Pancreas (tissue), 10 donors: ENCODE data around the gene ZNF69. TPM values are rescaled to one million over a fixed set of nuclear protein-coding genes. Genes with fewer than 3 reads are reported as not detected.
"Not testable (repeated sequence)": the region's sequence is repeated elsewhere in the genome, so short reads cannot be mapped to it uniquely, and the experiment has no call there.

Source experiments
- ATAC-seq, 4 donors: fragments of 200-7000 bp; cut with Tn5 transposase; one replicate each; pipeline versions ENCODE4 v1.8.0 to v1.9.1; 2020; ENCODE audit warnings: mild to moderate bottlenecking in 4 of 4, moderate library complexity in 4 of 4
- DNase-seq, 6 donors: peaks; one replicate each; pipeline ENCODE4 v3.0.0-alpha.2; 2020
- FAIRE-seq: peaks from 2 replicates; lab custom pipeline; 2012; peaks lifted over from hg19 to GRCh38; lab: Jason Lieb, UNC
- H3K27ac ChIP-seq, 4 donors: fragments of 200-600 bp; sonication (generic); 1 replicate in 3 of 4; 2 replicates in 1 of 4; pipeline versions ENCODE4 v1.5.0 to v1.8.0; 2020
- H3K27me3 ChIP-seq, 4 donors: fragments of 200-600 bp; one replicate each; pipeline ENCODE4 v1.8.0; 2021
- H3K36me3 ChIP-seq, 3 donors: fragments of 200-600 bp; sonication (generic) in 1 of 3; one replicate each; pipeline versions ENCODE4 v1.5.0 to v1.8.0; 2020 to 2021
- H3K4me1 ChIP-seq, 3 donors: fragments of 200-600 bp; one replicate each; pipeline ENCODE4 v1.8.0; 2021
- H3K4me3 ChIP-seq, 4 donors: fragments of 200-600 bp; sonication (generic) in 2 of 4; one replicate each; pipeline versions ENCODE4 v1.5.0 to v1.8.0; 2020 to 2021
- H3K9me3 ChIP-seq, 4 donors: fragments of 200-600 bp; one replicate each; pipeline ENCODE4 v1.8.0; 2021
- CTCF ChIP-seq, 4 donors: fragments of 200-600 bp; sonication (generic) in 3 of 4; IDR thresholded peaks; one replicate each; pipeline versions ENCODE4 v1.5.0 to v1.8.0; 2021; ENCODE audit warnings: antibody characterized with exemption in 4 of 4
- WGBS, 2 donors: extraction: QIAGEN DNeasy Blood & Tissue Kit; methylation state at CpG; one replicate each; pipeline ENCODE4 v1.1.7; 2013; 5-methylcytosine and 5-hydroxymethylcytosine counted together
- intact Hi-C, 3 donors: fragments of 100-400 bp; cut with DNase I; formaldehyde crosslinking; loops; one replicate each; pipeline versions ENCODE4 v1.11.1 to v1.14.2; 2022
- polyA plus RNA-seq, 2 donors: library from polyadenylated mRNA; stranded (reverse); fragments of 200-250 nt; gene quantifications; one replicate each; pipeline ENCODE4 v1.2.3, GENCODE V29; 2013
- total RNA-seq, 6 donors: library from RNA; stranded (reverse); fragmentation: NEBNext Ultra II Directional in 4 of 6; extraction: Animal tissue kit (Norgen Biotek cat#: 25700) in 4 of 6; gene quantifications; one replicate each; pipeline versions ENCODE4 v1.2.1 to v1.2.4, GENCODE V29; 2021 to 2023
- donor health status: healthy with polysubstance abuse.
- donor health status: DM: no; HTN: no; CAD: no; lungs with moderate emphysema.
- donor health status: DM: no; HTN: no; CAD: no.
- donor health status: control.
- donor health status: control.
- donor health status: Bipolar disorder and iron deficiency.
- donor health status: DM: yes; HTN: yes; CAD: no.
- donor health status: DM: no; HTN: no; CAD: no.
- donor health status: DM: no; HTN: no; CAD: no.
- donor health status: DM: yes; HTN: yes; CAD: no.

Gene ZNF69
- 10 to 100 TPM in 1 of 6 donors, 1 to 10 TPM in 5; 4.4 to 13.6 (median 6.4) TPM for total RNA-seq
- polyA plus RNA-seq: 10 to 100 TPM; 10.1 to 13.8 TPM

GRCh38 chr19:11887611-11888531, at the start of gene ZNF69:
ZNF69 (plus strand) TSS chr19:11887782; CDS start chr19:11887924, 142 bp downstream.
- peak; percentile 85 to 94 (median 90) for DNase-seq
- ATAC-seq: peak; percentile 95 to 98 (median 96)
- WGBS, 2 donors: 1% methylated on average over 55 to 56 of the region's 56 CpGs
- Histone ChIP-seq H3K27me3 (no peaks in the 10 kb centered on the region), H3K27ac (peak within 1 kb of the TSS; percentile 90 to 98 (median 94)), H3K4me1 (peaks cover 0 to 3% (median 0%) of the 10 kb centered on the region in 3 donors), H3K36me3 (no peaks in the 10 kb centered on the region), H3K9me3 (no peaks in the 10 kb centered on the region), H3K4me3 (peak within 1 kb of the TSS; percentile 57 to 67 (median 58))
- FAIRE-seq: no peak
- no peak for TF ChIP-seq CTCF (IDR thresholded peaks at IDR 0.05)
- intact Hi-C loops: no loop called here

GRCh38 chr19:11843722-11844121, 43.9 kb upstream of the ZNF69 start:
- Histone ChIP-seq H3K27ac (no peak overlapping the region), H3K4me3 (no peak overlapping the region), H3K9me3 (no peaks in the 10 kb centered on the region), H3K36me3 (no peaks in the 10 kb centered on the region), H3K27me3 (no peaks in the 10 kb centered on the region), H3K4me1 (no peaks in the 10 kb centered on the region)
- WGBS, 2 donors: 56 to 69% methylated on average over 2 of the region's 2 CpGs
- no peak for DNase-seq
- intact Hi-C loops: no loop called here
- no peak for TF ChIP-seq CTCF (IDR thresholded peaks at IDR 0.05)
- no peak for ATAC-seq
- no peak for FAIRE-seq

GRCh38 chr19:11847615-11848014, 40.0 kb upstream of the ZNF69 start:
- DNase-seq, H3K9me3 ChIP-seq, H3K36me3 ChIP-seq, H3K27ac ChIP-seq, FAIRE-seq, H3K27me3 ChIP-seq, ATAC-seq, H3K4me3 ChIP-seq, intact Hi-C loops, H3K4me1 ChIP-seq: not testable (repeated sequence)
- 67 to 79% methylated on average over 6 of the region's 6 CpGs for WGBS, 2 donors

- peaks cover 0 to 7% (median 0%) of the 10 kb centered on the region in 3 donors for H3K4me1 ChIP-seq
- no peaks in the 10 kb centered on the region for H3K36me3 ChIP-seq
- intact Hi-C loops: no loop called here
- TF ChIP-seq CTCF (IDR thresholded peaks at IDR 0.05): no peak
- peak in 2 of 6 donors; percentile 1 to 22 for DNase-seq
- no peak for FAIRE-seq
- 33 to 38% methylated on average over 11 of the region's 11 CpGs for WGBS, 2 donors
- H3K27ac ChIP-seq: peak overlapping the region in 1 of 4 donors; percentile 76
- H3K27me3 ChIP-seq: no peaks in the 10 kb centered on the region
- no peak for ATAC-seq
- H3K4me3 ChIP-seq: peak overlapping the region; percentile 36 to 63 (median 58)
- no peaks in the 10 kb centered on the region for H3K9me3 ChIP-seq
Observed at GRCh38 chr19:11848200-11848593, 39.4 kb upstream of the ZNF69 start.

GRCh38 chr19:11848594-11849469, 38.8 kb upstream of the ZNF69 start, which contains the start of gene ZNF439:
ZNF439 (plus strand) TSS chr19:11848726; CDS start chr19:11848868, 142 bp downstream.
- FAIRE-seq: no peak
- intact Hi-C loops: no loop called here

GRCh38 chr19:11850289-11850688, 37.3 kb upstream of the ZNF69 start:
- DNase-seq, H3K9me3 ChIP-seq, intact Hi-C loops, ATAC-seq, H3K27ac ChIP-seq, H3K4me3 ChIP-seq, H3K27me3 ChIP-seq, FAIRE-seq, H3K36me3 ChIP-seq, H3K4me1 ChIP-seq: not testable (repeated sequence)
- 88 to 91% methylated on average over 4 of the region's 4 CpGs for WGBS, 2 donors

More at GRCh38 chr19:11848594-11849469, 38.8 kb upstream of the ZNF69 start, which contains the start of gene ZNF439:
- H3K27ac ChIP-seq: peak within 1 kb of the TSS in 2 of 4 donors; percentile 19 to 76
- no peak for TF ChIP-seq CTCF (IDR thresholded peaks at IDR 0.05)
- 1 to 2% methylated on average over 54 to 59 of the region's 59 CpGs for WGBS, 2 donors
- no peaks in the 10 kb centered on the region for H3K36me3 ChIP-seq
- peak within 1 kb of the TSS; percentile 36 to 63 (median 58) for H3K4me3 ChIP-seq
- H3K9me3 ChIP-seq: no peaks in the 10 kb centered on the region
- H3K4me1 ChIP-seq: peaks cover 0 to 7% (median 0%) of the 10 kb centered on the region in 3 donors
- DNase-seq (peak; percentile 84 to 94 (median 90)), ATAC-seq (peak; percentile 100)
- no peaks in the 10 kb centered on the region for H3K27me3 ChIP-seq
